GM23248 (cell line): ENCODE measurements around the gene ATAT1.

Experiments used
- EZH2 ChIP-seq: fragments of 200-600 bp; sonication (generic); IDR thresholded peaks from 2 replicates; pipeline ENCODE4 v1.6.1; 2018; ENCODE audit warnings: antibody characterized with exemption, mild to moderate bottlenecking; ENCODE audit not compliant: insufficient read depth, poor library complexity, severe bottlenecking
- EZH2phosphoT487 ChIP-seq: fragments of 200-600 bp; sonication (generic); IDR thresholded peaks from 2 replicates; pipeline ENCODE4 v1.6.1; 2018; ENCODE audit warnings: antibody characterized with exemption, moderate library complexity, mild to moderate bottlenecking, low read depth; ENCODE audit not compliant: insufficient read depth

DNA sequence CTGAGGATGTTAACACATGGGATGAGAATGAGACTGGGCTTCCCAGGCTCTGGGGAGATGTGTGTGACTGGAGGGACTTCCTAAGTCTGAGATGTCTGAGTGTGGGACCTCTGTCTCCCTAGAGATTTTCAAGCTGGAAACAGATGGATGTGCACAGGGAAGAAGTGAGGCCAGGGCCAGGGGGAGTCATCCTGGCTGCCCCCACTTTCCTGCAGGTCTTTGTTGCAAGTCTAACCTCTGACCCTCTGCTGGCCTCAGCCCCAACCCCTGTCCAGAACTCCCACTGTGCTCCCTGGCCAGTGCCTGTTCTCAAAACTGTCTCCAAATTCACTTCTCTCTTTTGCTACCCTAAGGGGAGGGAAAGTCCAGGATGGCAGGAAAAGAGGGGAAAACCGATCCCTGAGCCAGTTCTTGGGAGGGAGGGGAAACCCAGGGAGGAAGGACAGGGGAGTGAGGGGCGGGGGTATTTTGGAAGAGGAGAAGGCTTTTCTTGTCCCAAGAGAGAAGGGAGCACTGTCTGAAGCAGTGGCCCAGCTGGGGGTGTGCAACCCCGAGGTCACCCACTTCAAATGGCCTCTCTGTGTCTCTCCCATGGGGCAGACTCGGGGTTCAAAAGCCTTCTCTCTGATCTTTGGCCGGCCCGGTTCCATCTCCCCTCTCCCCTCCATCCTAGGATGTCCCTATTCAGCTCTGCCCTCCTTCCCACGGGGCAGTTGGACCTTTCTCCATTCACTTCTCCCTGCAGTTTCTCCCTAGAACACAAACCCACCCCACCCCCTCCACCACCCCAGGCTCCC lies 56.7 kb downstream of the ATAT1 start:
- TF ChIP-seq EZH2 (no peak), EZH2phosphoT487 (no peak)
